K562 treated with DMSO at 1 percent for 4 hours (cell line): Measurements from ENCODE around the gene INTS13. TPM values are rescaled to one million over a fixed set of nuclear protein-coding genes. Genes with fewer than 3 reads are reported as not detected.

Experiments
- total RNA-seq: library from RNA; unstranded; fragments of 300-600 nt; gene quantifications from 2 replicates; pipeline ENCODE4 v1.2.3, GENCODE V29; 2022; ENCODE audit not compliant: insufficient read depth

Gene INTS13, protein sequence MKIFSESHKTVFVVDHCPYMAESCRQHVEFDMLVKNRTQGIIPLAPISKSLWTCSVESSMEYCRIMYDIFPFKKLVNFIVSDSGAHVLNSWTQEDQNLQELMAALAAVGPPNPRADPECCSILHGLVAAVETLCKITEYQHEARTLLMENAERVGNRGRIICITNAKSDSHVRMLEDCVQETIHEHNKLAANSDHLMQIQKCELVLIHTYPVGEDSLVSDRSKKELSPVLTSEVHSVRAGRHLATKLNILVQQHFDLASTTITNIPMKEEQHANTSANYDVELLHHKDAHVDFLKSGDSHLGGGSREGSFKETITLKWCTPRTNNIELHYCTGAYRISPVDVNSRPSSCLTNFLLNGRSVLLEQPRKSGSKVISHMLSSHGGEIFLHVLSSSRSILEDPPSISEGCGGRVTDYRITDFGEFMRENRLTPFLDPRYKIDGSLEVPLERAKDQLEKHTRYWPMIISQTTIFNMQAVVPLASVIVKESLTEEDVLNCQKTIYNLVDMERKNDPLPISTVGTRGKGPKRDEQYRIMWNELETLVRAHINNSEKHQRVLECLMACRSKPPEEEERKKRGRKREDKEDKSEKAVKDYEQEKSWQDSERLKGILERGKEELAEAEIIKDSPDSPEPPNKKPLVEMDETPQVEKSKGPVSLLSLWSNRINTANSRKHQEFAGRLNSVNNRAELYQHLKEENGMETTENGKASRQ
- 13.9 and 21.6 TPM in 2 replicates for total RNA-seq

DNA sequence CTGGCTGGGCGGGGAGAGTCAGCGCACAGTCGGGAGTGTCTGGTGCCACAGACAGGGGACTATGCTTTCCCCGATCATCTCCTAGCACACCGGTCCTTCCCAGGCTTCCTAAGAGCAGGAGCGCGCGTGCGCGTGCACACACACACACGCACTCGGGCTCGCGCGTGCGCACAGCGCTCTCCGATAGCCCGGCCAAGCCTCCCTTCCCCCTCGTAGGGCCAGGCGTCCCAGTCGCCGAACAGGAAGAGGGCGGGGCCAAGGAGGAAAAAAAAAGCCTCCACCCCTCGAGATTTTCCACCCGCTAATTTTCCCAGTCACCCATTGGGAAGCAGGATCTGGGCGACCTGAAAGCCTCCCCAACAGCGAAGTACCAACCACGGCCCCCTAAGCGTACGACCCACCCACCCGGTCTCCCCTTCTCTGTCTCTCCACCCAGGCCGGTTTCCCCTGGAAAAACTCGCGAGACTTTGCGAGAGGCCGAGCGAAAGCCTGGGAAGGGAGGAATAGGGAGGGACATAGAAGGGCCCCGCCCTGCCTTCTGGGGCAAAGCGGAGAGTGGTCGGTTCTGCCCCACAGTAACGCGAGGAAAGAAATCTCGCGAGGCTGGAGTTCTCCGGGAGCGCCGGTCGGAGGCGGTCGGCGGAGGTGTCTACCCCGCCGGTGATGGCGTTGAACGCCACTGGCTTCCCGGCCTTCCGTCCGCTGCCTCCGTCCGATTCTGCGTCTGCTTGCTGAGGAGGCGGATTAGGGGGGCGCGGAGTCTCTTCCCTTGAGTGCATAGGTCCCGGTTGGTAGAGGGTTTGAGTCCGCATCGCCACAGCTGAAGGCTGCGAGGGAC lies at the start of gene INTS13, which contains the start of gene FGFR1OP2:
Gene INTS13 (minus strand): TSS at position 119 of the 838 bp plus-strand sequence. CDS start 1,178 bp downstream, outside the sequence.
Gene FGFR1OP2 (plus strand): TSS at position 608 of the 838 bp plus-strand sequence. CDS start 15,689 bp downstream, outside the sequence.

Other genes starting within 250 kb of the INTS13 start
- 2.6 and 7.7 TPM in 2 replicates for gene ITPR2, start 104.8 kb downstream of the INTS13 start, total RNA-seq
- gene FGFR1OP2, start 489 bp upstream of the INTS13 start, total RNA-seq: 32.3 and 39.4 TPM in 2 replicates
- 27.6 and 77.0 TPM in 2 replicates for gene TM7SF3, start 76.4 kb upstream of the INTS13 start, total RNA-seq
- 12.3 and 17.6 TPM in 2 replicates for gene MED21, start 84.6 kb upstream of the INTS13 start, total RNA-seq
- not detected in 2 replicates for gene C12orf71, start 144.6 kb upstream of the INTS13 start, total RNA-seq